Panc1 (cell line): ENCODE results near the gene SH3BP5. TPM values are rescaled to one million over a fixed set of nuclear protein-coding genes. Genes with fewer than 3 reads are reported as not detected.
"Not testable (repeated sequence)": the region's sequence is repeated elsewhere in the genome, so short reads cannot be mapped to it uniquely, and the experiment has no call there.

Source experiments
- ATAC-seq: fragments of 200-7000 bp; cut with Tn5 transposase; 2 replicates; pipeline ENCODE4 v1.9.1; 2020; ENCODE audit warnings: mild to moderate bottlenecking, moderate library complexity
- BruUV-seq: library from RNA; stranded (reverse); fragments of 400-500 nt; replicated peaks from 2 replicates; lab custom pipeline; 2021; lab: Mats Ljungman, UMichigan
- CTCF ChIA-PET: fragments of 300-600 bp; sonication (Branson Sonifier 250); formaldehyde crosslinking; loops from one replicate; lab custom pipeline; 2022; ENCODE audit warnings: antibody characterized with exemption; lab: Charles Lee
- POLR2A ChIA-PET: fragments of 300-600 bp; sonication (Branson Sonifier 250); formaldehyde crosslinking; loops from one replicate; lab custom pipeline; 2022; ENCODE audit warnings: antibody characterized with exemption; lab: Charles Lee
- DNase-seq: peaks from one replicate; pipeline ENCODE4 v3.0.0-alpha.2; 2010; ENCODE audit warnings: low read depth, low spot score
- H3K27ac ChIP-seq: 2 replicates; pipeline ENCODE4 v1.5.1; 2011; ENCODE audit warnings: mild to moderate bottlenecking, low read length, inconsistent platforms
- H3K27me3 ChIP-seq: fragments of 200-500 bp; sonication (Bioruptor generic); 2 replicates; pipeline ENCODE4 v1.6.0; 2014; ENCODE audit warnings: low read length, inconsistent platforms; ENCODE audit not compliant: control insufficient read depth, insufficient read depth
- H3K36me3 ChIP-seq: fragments of 200-500 bp; sonication (Bioruptor generic); 2 replicates; pipeline ENCODE4 v1.5.1; 2014; ENCODE audit warnings: inconsistent platforms, mild to moderate bottlenecking, low read length, moderate library complexity; ENCODE audit not compliant: control insufficient read depth, insufficient read depth
- H3K4me1 ChIP-seq: 2 replicates; pipeline ENCODE4 v1.5.1; 2011; ENCODE audit warnings: inconsistent platforms, mild to moderate bottlenecking, low read length, moderate library complexity; ENCODE audit not compliant: control insufficient read depth, insufficient read depth
- H3K4me3 ChIP-seq, 2 experiments: 2 replicates each; pipeline ENCODE4 v1.5.1; 2011 to 2012; ENCODE audit warnings: low read depth in 2 of 2, low read length in 2 of 2, mild to moderate bottlenecking in 2 of 2, inconsistent platforms in 1 of 2, moderate library complexity in 1 of 2
- H3K9me3 ChIP-seq: fragments of 200-500 bp; sonication (Bioruptor generic); 2 replicates; pipeline ENCODE4 v1.5.1; 2014; ENCODE audit warnings: low read depth, mild to moderate bottlenecking, inconsistent platforms, low read length, moderate library complexity; ENCODE audit not compliant: control insufficient read depth, insufficient read depth
- CTCF ChIP-seq: fragments of 450-650 bp; IDR thresholded peaks from 2 replicates; pipeline ENCODE4 v1.5.1; 2017; ENCODE audit warnings: mild to moderate bottlenecking
- POLR2AphosphoS5 ChIP-seq: IDR thresholded peaks from 2 replicates; pipeline ENCODE4 v1.6.1; 2012; ENCODE audit warnings: mild to moderate bottlenecking, low read depth, low read length, moderate library complexity
- REST ChIP-seq, 2 experiments: IDR thresholded peaks; 2 replicates each; pipeline ENCODE4 v1.6.1; 2011 to 2012; ENCODE audit warnings: low read depth in 2 of 2, control low read depth in 1 of 2, low read length in 1 of 2, mild to moderate bottlenecking in 1 of 2, moderate library complexity in 1 of 2; ENCODE audit not compliant: insufficient read depth in 1 of 2
- SIN3A ChIP-seq: IDR thresholded peaks from 2 replicates; pipeline ENCODE4 v1.6.1; 2012; ENCODE audit warnings: low read depth, mild to moderate bottlenecking, low read length, moderate library complexity, borderline replicate concordance; ENCODE audit not compliant: insufficient read depth
- TCF7L2 ChIP-seq: IDR thresholded peaks from 2 replicates; pipeline ENCODE4 v1.6.1; 2011; ENCODE audit warnings: mild to moderate bottlenecking, low read depth, low read length, inconsistent platforms
- in situ Hi-C: cut with HindIII; loops from 2 replicates; pipeline ENCODE4 v1.10.0; 2016; ENCODE audit warnings: low sequenced_read_pairs, low pct_unique_long_range_greater_than_20kb
- intact Hi-C: fragments of 100-400 bp; cut with micrococcal nuclease; formaldehyde crosslinking; loops from one replicate; pipeline ENCODE4 v1.10.0; 2022; ENCODE audit not compliant: unreplicated experiment
- total RNA-seq: library from RNA; stranded (reverse); gene quantifications from one replicate; pipeline ENCODE4 v1.2.1, GENCODE V29; 2021; ENCODE audit not compliant: unreplicated experiment

SH3BP5 gene
- total RNA-seq, 1 experiment from 2014 or later = 12.0 TPM

GRCh38 chr3:15354485-15354884 lies 22.1 kb upstream of the SH3BP5 start:
- H3K36me3 ChIP-seq = no peaks in the 10 kb centered on the region
- H3K4me1 ChIP-seq = no peaks in the 10 kb centered on the region
- no peak overlapping the region for H3K4me3 ChIP-seq
- no peak overlapping the region for H3K27ac ChIP-seq
- CTCF ChIA-PET = no interaction called here
- in situ Hi-C loops = no loop called here
- no peaks in the 10 kb centered on the region for H3K27me3 ChIP-seq
- no peak for DNase-seq
- H3K9me3 ChIP-seq = no peaks in the 10 kb centered on the region
- BruUV-seq = no TSS peak
- TF ChIP-seq REST (IDR thresholded peaks at IDR 0.05; ENCODE audit: insufficient read depth in 1 of 2, low read depth in 2 of 2, low read length in 1 of 2) = no peak
- TF ChIP-seq SIN3A = no peak
- TF ChIP-seq CTCF = no peak
- no peak for TF ChIP-seq POLR2AphosphoS5
- no peak for TF ChIP-seq TCF7L2
- ATAC-seq = no peak
- POLR2A ChIA-PET = no interaction called here
- intact Hi-C loops = no loop called here

- POLR2A ChIA-PET = no interaction called here
- Histone ChIP-seq H3K4me1 (no peaks in the 10 kb centered on the region), H3K4me3 (no peak overlapping the region), H3K27ac (no peak overlapping the region), H3K9me3 (no peaks in the 10 kb centered on the region), H3K27me3 (no peaks in the 10 kb centered on the region), H3K36me3 (no peaks in the 10 kb centered on the region)
- no TSS peak for BruUV-seq
- DNase-seq = no peak
- in situ Hi-C loops = no loop called here
- no peak for ATAC-seq
- CTCF ChIA-PET = no interaction called here
- intact Hi-C loops = no loop called here
- TF ChIP-seq CTCF = no peak
- TF ChIP-seq TCF7L2 = no peak
- no peak for TF ChIP-seq SIN3A
- no peak for TF ChIP-seq REST (IDR thresholded peaks at IDR 0.05; ENCODE audit: insufficient read depth in 1 of 2, low read depth in 2 of 2, low read length in 1 of 2)
- TF ChIP-seq POLR2AphosphoS5 = no peak
Observed at GRCh38 chr3:15350141-15350540, 17.8 kb upstream of the SH3BP5 start.

GRCh38 chr3:15349438-15349837 lies 17.1 kb upstream of the SH3BP5 start:
- H3K4me3 ChIP-seq, DNase-seq, BruUV-seq, in situ Hi-C loops, intact Hi-C loops, H3K27me3 ChIP-seq, POLR2A ChIA-PET, H3K36me3 ChIP-seq, CTCF ChIA-PET, H3K4me1 ChIP-seq, ATAC-seq, H3K9me3 ChIP-seq, H3K27ac ChIP-seq: not testable (repeated sequence)
